ENCODE measurements around the gene PLCB1. TPM values are rescaled to one million over a fixed set of nuclear protein-coding genes. Genes with fewer than 3 reads are reported as not detected.

The PLCB1 gene
- total RNA-seq, 1 experiment from 2014 or later, result 7.2 TPM

DNA sequence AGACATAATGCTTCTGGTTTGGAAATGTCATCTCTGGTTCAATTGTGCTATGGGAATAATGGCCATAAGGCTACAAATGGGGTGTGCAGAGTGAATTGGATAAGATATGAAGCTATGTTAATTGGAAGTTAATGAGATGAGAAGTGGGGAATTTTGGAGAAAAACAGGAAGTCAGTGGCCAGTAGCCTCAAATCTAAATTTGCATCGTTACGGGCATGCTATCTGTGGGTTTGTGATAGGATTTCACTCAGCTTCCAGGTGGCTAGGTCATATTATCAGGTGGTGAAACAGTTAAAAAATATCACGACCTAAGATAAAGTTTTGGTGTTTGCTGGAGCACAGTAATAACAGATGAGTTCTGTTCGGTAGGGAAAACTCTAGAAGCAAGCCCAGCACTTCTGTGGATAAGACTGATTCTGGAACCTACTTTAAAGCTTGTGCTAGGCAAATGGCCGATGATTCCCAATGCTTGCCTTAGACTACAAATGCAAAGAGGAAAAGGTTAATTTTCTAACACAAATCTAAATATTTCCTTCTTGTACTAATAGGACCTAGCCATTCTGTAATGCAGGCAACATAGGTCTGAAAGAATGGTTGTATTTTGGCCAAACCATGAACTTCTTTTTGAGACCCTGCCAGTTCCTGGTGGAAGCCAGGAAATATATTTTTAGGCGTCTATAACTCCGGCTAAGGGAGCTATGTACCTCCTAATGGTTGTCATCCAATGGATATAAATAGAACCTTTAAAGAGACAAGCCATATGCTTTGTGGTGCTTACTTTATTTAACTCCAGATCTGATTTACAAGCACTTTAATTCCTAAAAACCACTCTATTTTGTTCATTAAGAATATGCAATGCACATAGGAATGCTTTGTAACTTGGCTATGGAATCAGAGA is 111.0 kb downstream of the PLCB1 start:
- no peak for DNase-seq (ENCODE audit: low read depth)

DNA sequence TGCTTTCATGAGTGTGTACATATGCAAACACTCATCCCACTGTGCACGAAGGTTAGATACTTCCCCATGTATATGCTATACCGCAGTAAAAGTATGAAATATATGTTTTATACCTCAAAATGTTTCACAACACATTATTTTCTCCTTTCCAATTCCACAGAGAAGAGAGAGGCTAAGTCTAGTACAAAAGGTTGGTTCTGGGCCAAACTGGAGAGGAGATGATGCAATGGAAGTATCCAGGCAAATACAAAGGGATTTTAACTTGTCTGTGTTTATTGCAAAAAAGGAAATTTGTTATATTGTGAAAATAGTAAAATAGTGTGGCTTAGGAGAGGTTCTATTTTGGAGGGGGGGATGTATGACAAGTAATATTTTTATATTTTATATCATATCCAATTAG is 112.6 kb downstream of the PLCB1 start:
- DNase-seq (ENCODE audit: low read depth), result no peak

DNA sequence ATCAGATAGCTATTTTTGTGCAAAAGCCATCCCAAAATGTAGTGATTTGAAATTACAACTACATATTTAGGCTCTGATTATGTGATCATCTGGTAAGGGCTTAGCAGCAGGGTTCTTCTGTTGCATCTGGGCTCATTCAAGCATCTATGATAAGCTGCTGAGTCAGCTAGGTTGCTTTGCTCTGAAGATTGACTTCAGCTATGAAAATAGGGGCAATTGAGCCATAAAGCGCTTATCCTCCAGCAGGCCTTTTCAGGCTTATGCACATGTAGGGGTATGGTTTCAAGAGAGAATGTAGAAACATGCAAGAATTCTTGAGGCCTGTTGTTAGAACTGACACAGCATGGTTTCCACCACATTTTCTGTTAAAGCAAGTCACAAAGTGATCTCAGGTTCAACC is 114.1 kb downstream of the PLCB1 start:
- no peak for DNase-seq (ENCODE audit: low read depth)

DNA sequence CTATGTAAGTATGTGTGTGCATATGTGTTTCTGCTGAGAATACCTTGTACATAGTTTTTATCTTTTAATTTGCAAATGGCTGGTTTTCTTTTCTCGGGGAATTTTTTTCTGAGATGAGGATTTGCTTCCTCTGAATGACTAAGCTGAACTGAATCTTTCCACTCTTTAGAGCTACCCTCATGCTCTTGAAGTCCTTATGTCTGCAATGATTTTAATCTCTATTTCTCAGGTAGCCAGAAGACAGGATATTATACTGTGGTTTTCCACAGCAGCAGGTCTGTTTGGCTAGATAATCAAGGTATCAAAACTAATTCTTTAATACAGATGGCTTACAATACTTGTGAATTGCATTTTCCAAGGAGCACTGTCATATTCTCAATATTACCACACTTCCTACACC is 114.7 kb downstream of the PLCB1 start:
- peak; percentile 6 for DNase-seq (ENCODE audit: low read depth)

DNA sequence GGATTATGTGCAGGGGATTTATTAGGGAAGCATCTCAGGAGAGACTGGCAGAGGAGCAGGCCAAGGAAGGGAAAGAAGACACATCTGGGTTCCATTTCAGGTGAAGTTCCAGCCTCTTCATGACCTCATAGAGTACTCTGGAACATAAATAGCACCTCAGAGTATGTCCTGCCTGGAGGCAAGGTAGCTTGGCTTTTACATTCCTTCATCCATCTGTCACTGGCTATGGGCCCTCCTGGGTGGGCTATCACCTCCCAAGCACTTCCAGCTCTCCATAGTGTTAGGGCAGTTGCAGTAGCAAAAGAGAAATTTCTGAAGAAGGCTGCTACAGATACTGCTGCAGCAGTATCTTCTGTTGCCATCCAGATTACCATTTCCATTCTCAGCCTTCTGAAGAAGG is 116.0 kb downstream of the PLCB1 start:
- no peak for DNase-seq (ENCODE audit: low read depth)

DNA sequence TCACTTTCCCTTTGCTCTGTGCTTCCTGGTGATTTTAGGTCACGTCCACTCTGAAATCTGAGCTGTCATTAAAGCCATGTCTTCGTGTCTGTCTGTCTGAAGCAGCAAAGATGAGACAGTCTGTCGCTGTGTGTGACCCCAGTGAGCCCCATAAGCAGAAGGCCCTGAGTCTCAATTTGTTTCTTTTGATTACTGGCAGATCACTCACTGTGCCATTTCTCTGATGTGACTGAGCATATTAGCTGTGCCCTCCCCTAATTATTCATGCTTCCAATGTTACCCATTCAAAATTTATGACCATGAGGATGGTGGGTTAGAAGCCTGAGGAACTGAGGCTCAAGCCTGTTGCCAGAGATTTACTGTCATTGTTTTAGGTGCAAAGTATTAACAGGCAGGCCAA is 117.6 kb downstream of the PLCB1 start:
- DNase-seq (ENCODE audit: low read depth), result no peak

DNA sequence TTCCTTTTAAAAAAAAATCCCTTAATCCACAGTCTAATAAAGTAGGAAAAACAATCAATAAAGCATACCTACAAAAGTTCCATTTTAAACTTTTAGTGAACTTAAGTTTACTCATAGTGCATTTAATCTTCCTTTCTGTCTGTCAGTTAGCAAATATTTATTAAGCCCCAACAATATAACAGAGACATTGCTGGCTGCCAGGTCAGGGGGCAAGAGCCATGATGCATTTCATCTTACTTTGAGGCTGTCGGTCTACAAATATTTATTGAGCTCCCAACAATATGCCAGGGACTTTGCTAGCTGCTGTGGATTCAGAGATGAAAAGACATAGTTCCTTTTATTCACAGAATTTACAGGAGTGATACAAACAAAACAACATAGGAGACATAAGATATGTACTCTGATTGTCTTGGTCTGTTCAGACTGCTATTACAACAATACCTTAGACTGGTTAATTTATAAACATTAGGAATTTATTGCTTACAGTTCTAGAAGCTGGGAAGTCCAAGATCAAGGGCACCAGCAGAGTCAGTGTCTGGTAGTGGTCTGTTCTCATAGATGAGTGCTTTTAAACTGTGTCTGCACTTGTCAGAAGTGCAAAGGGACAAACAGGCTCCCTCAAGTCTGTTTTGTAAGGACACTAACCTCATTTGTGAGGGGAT is 118.6 kb downstream of the PLCB1 start:
- no peak for DNase-seq (ENCODE audit: low read depth)

DNA sequence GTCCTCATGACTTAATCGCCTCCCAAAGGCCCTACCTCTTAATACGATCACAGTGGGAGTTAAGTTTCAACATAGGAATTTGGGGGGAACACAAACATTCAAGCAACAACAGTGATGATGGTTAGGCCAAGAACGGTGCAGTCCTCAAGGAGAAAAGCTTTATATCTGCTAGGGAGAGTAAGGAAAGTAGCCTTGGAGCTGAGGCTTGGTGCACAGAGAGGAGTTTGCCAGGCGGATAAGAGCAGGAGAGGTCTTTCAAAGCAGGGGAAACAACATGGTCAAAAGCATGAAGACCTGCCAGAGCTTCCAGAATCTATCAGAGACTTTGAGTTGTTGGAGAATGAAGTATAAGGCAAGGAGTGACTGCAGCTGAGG is 119.1 kb downstream of the PLCB1 start:
- DNase-seq (ENCODE audit: low read depth), result no peak

DNA sequence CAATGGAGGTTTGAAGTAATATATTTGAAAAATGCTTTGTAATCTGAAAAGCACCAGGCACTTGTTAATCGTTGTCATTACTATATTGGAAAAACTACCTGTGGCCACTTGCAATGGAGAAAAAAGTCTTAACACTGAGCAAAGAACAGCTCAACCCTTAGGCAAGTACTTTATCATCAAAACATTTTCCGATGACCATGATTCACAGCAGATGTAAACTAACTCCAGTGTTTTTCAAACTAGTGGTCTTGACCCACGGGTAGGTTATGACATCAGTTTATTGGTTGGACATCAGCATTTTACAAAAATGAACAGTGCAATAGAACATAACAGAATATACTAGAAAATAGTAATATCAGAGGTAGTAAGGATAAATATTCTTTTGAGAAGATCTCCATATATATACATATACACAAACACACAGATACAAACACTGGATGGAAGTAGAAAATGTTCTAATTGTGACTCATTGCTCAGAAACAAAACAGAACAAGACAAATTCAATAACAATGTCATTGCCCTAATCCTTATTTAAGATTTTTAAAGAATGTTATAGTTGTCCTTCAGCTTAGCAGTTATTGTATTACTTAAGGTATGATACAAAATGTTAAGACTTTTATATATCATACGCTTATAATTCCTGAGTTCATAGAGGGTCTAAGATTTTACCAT is 123.0 kb downstream of the PLCB1 start:
- DNase-seq (ENCODE audit: low read depth), result no peak

DNA sequence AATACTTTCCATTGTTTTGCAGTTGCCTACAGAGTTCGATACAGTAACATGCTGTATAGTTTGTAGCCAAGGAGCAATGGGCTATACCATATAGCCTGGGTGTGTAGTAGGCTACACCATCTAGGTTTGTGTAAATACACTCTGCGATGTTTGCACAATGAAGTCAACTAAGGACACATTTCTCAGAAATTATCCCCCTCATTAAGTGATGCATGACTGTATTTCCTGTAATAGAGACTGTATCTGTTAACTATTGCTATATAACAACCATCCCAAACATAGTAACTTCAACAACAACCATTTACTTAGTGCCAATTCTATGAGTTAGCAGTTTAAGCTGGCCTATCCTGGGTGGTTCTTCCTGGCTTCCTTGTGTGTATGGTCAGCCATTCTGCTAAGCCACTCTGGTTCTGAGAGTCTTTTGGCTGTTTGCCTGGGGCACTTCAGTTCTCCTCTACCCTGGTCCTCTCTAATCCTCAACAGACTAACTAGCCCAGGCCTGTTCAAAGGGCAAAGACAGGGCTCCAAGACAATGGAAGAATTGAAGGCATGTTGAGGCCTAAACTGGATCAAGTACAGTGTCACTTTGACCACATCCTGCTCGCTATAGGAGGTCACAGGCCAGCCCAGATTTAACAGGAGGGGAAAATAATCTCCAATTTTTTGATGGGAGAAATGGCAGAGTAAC is 124.0 kb downstream of the PLCB1 start:
- DNase-seq (ENCODE audit: low read depth), result peak; percentile 41

DNA sequence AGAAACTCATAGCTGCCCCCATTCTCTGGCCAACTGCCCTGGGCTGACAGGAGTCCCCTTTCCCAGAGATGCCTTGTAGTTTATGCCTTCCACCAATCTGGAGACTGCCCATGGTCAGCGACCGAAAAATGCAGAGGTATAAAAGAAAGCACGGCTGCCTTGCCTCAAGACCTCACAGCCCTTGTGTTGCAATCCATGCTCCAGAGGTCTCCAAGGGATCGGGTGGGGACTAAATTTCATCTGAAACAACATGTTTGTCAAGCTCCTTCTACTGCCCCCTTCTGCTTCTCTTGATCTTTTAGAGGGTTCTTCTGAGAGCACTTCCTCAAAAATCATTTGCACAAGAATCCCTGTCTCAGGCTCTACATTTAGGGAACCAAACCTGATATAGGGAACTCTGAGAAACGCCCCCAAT is 128.8 kb downstream of the PLCB1 start:
- DNase-seq (ENCODE audit: low read depth), result no peak

DNA sequence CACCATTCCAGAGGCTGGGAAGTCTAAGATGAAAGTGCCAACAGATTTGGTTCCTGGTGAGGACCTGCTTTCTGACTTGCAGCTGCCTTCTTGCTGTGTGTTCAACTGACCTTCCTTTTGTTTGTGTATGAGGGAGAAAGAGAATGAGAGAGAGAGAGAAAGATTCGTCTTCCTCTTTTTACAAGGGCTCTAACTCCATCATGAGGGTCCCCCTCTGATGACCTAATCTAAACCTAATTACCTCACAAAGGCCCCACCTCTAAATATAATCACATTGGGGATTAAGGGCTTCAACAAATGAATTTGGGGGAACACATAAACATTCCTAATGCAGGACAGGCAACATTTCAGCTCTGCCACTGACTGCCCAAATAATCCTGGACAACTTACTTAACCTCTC is 130.7 kb downstream of the PLCB1 start:
- DNase-seq (ENCODE audit: low read depth), result no peak

DNA sequence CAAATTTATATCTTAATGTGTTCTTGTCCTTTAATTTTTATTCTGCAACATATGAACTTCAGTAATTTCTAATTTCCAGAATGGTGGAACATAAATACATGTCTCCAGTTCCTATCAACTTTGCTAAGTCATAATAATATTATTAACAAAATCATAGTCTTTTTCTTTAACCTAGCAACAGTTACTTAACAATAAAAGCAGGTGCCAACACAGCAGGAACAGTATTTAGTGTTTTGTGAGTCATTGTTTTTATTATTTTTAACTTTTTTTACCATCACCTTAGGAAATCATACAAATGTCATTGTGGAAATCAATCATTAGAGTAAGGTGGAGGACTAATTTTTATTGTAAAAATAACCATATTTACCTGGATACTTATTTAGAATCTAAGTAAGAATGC is 133.5 kb downstream of the PLCB1 start:
- DNase-seq (ENCODE audit: low read depth), result no peak

DNA sequence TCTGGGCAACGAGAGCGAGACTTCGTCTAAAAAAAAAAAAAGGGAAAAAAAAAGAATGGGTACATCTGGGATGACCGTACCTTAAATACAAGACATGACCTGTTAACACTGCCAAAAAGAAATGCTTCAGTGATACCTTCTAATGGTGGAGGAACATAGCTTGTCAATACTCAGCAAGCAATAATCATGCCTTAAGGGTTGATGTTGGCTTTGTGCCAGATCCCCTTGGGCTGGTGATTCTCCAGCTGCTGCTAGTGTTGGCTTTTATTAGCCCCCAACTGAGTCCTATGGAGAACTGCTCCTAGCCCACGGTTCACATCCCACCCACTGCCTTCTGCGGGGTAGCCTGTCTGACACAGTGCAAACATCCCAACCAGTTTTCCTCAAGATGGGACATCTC is 134.9 kb downstream of the PLCB1 start:
- no peak for DNase-seq (ENCODE audit: low read depth)

DNA sequence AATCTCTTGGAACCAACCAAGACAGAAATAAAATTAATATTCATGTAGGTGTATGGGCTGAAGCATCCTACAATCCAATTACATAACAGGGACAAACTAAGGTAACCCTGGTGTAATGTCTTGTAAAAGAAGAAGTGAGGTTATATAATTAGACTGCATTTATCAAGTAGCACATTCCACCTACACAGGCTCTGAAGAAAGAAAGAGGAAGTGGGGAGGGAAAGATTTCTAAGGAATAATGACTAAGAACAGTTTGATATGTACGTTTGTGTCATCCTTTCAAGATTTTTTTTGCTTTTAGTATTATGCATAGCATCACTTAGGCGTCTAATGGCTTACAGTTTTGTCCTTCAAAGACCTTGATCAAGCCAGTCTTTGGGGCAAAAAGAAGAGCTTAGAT is 139.7 kb downstream of the PLCB1 start:
- DNase-seq (ENCODE audit: low read depth), result peak; percentile 24

DNA sequence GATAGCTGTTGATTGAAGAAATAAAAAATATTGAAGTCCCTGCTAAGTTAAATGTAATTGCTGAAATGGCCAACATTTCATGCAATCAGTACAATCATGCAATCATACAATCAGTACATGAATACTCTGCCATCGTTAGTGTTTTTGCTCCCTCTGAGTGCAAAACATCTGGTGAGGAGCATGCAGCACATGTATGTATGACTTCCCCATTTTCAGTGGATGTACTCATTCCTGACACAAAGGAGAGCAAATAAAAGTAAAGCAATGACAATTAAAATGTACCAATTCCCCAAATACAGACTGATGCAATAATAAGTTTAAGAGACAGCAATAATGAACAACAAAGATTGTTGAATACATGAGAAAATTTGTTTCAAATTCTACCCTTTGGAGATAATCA is 140.7 kb downstream of the PLCB1 start:
- no peak for DNase-seq (ENCODE audit: low read depth)

DNA sequence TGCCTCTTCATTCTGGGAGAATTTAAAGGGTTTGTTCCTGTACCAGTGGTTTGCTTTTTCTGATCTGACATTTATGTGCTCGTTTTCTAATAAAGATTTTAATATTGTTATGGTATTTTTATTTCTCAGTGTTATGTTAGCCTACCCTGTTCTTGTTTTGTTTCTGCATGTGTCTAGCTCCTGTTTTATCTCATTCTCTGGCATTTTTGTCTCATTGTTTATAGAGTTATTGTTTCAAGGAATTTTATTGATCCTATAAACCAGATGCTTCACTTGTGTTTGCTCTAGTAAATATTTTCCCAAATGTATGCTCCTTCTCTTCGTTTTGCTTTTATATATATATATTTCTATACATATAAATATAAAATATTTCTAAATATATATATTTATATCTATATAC is 152.8 kb downstream of the PLCB1 start:
- no peak for DNase-seq (ENCODE audit: low read depth)

DNA sequence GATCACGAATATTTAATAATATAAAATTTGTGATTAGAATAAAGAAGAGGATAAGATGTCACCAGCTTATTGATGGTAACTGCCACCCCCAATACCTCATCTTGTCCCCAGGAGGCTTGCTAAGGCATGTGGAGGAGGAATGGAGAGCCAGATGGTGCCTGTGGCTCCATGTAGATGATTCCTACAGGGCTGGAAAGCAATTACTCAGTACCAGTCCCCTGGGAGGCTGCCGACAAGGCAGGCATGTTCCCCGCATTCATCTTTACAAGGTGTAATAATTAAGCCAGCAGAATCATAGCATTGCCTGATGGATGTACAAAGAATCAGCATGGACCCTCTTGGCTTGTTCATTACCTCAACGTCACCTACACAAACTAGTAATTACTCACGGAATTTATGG is 155.3 kb downstream of the PLCB1 start:
- DNase-seq (ENCODE audit: low read depth), result no peak

DNA sequence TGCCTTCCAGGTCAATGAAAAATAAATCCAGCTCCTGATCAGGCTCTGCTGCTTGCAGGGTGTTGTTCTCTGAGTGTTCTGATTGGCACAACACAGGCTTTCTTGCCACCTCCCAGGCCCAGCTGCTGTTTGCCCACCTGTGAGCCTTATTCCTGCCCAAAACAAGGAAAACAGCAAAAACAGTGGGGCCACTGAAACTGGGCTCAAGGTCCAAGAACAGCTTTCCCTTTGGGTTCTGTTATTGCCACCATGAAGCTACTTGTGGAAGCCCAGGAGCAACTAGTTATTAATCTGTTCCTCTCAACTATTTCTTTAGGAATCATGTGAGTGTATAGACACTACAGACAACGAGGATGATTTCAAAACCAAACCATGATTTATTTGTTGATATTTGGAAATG is 159.1 kb downstream of the PLCB1 start:
- no peak for DNase-seq (ENCODE audit: low read depth)

DNA sequence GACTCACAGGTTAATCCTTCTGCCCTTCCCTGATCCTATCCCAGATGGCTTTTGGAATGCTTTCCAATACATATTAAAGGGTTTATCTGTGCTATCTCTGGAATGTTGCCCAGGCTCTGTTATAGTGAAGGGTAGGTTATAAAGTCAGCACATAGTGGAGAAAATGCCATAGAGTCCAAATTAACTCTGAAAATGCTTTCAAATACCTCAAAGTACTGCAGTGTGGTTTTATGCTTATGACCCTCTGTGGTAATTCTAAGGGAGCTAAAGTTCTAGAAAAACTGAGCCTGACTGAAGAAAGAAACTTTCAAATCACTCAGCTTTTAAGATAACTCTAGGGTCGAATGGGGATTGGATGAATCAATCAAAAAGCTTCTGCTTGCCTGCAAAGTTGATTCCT is 159.8 kb downstream of the PLCB1 start:
- DNase-seq (ENCODE audit: low read depth), result no peak

DNA sequence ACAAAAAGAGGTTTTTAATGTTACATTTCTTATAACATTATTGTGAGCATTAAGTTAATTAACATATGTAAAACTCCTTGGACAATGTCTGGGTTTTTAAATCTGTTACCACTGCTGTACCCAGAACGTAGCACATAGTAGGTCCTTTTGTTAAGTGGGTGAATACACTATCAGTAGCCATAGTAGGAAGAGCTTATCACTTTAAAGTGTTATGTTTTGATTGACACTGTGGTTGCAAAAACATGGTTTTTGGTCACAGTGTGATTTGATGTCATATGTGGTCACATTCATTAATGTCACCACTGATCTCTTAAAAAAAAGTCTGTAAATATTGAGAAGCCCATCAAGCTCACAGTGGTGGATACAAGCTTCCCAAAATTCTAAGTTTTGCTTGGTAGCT is 160.7 kb downstream of the PLCB1 start:
- DNase-seq (ENCODE audit: low read depth), result no peak

DNA sequence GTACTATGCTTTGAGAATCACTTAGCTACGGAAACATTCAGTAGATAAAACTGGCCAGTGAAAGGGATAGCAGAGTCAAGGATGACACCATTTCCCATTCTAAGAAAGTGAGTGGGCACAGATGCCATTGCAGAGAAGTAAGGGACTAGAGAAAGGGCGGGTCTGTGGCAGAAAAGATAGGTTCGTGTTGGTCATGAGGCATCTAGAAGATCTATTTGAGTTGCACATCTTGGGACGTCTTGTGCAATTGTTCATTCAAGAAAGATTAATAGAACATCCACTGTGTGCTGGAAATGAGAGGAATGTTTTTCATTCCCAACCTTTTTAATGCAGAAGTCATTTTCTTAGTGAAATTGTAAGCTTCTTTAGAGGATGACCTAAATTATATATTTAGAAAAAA is 161.7 kb downstream of the PLCB1 start:
- DNase-seq (ENCODE audit: low read depth), result no peak
